HepG2 (cell line): ENCODE results near the gene CDH23. TPM values are rescaled to one million over a fixed set of nuclear protein-coding genes. Genes with fewer than 3 reads are reported as not detected.

Source experiments
- ATAC-seq: fragments of 200-7000 bp; cut with Tn5 transposase; 3 replicates; pipeline ENCODE4 v1.9.1; 2020; ENCODE audit warnings: mild to moderate bottlenecking, moderate library complexity
- BruUV-seq: library from RNA; stranded (reverse); fragments of 400-500 nt; replicated peaks from 2 replicates; lab custom pipeline; 2021; lab: Mats Ljungman, UMichigan
- CTCF ChIA-PET: fragments of 300-600 bp; formaldehyde crosslinking; extraction: SDS; loops from one replicate; lab custom pipeline; 2021; ENCODE audit warnings: low total read pairs, inconsistent platforms, low intra/inter-chr PET ratio; lab: Yijun Ruan, JAX
- POLR2A ChIA-PET: fragments of 350-600 bp; sonication (Branson Sonifier 250); formaldehyde crosslinking; loops from one replicate; lab custom pipeline; 2020; ENCODE audit warnings: antibody characterized with exemption, inconsistent platforms; lab: Yijun Ruan, JAX
- DNase-seq: peaks from one replicate; pipeline ENCODE4 v3.0.0-alpha.2; 2015; ENCODE audit warnings: low spot score
- FAIRE-seq: peaks from 3 replicates; lab custom pipeline; 2011; peaks lifted over from hg19 to GRCh38; lab: Jason Lieb, UNC
- H2AFZ ChIP-seq: one replicate; pipeline ENCODE4 v1.6.1; 2011; ENCODE audit warnings: low read length, inconsistent platforms
- H3K27ac ChIP-seq: fragments of 300-600 bp; 3 replicates; pipeline ENCODE4 v1.8.0; 2011; ENCODE audit warnings: mixed run types, mild to moderate bottlenecking, mixed read lengths, low read length, inconsistent platforms; ENCODE audit not compliant: insufficient read depth; ENCODE audit errors: extremely low read length
- H3K27me3 ChIP-seq, 2 experiments: fragments of 200-600 bp in 1 of 2; 2 replicates in 1 of 2; 3 replicates in 1 of 2; pipeline versions ENCODE4 v1.6.0 to v1.8.0; 2011; ENCODE audit warnings: low read length in 2 of 2, mild to moderate bottlenecking in 2 of 2, moderate library complexity in 2 of 2, inconsistent platforms in 1 of 2; ENCODE audit not compliant: insufficient read depth in 2 of 2, control insufficient read depth in 1 of 2
- H3K36me3 ChIP-seq, 2 experiments: fragments of 200-600 bp in 1 of 2; replicated peaks in 1 of 2; 2 replicates in 1 of 2; 3 replicates in 1 of 2; pipeline versions ENCODE4 v1.5.1 to v1.8.0; 2011; ENCODE audit warnings: low read length in 2 of 2, inconsistent platforms in 1 of 2; ENCODE audit not compliant: insufficient read depth in 2 of 2, control insufficient read depth in 1 of 2
- H3K4me1 ChIP-seq: 2 replicates; pipeline ENCODE4 v1.5.1; 2012; ENCODE audit warnings: low read length, inconsistent platforms; ENCODE audit not compliant: insufficient read depth
- H3K4me2 ChIP-seq: 2 replicates; pipeline ENCODE4 v1.6.0; 2011; ENCODE audit warnings: low read depth, low read length, inconsistent platforms
- H3K4me3 ChIP-seq, 3 experiments: fragments of 200-600 bp in 1 of 3; sonication (generic), shearing (Covaris generic) in 1 of 3; replicated peaks in 1 of 3; 2 replicates each; pipeline ENCODE4 v1.5.1; 2011 to 2016; ENCODE audit warnings: low read length in 3 of 3, inconsistent platforms in 2 of 3, low read depth in 2 of 3, mild to moderate bottlenecking in 2 of 3, control low read depth in 1 of 3, mixed read lengths in 1 of 3; ENCODE audit not compliant: insufficient read depth in 1 of 3
- H3K79me2 ChIP-seq: one replicate; pipeline ENCODE4 v1.6.1; 2011; ENCODE audit warnings: low read length, inconsistent platforms; ENCODE audit not compliant: insufficient read depth
- H3K9ac ChIP-seq: 2 replicates; pipeline ENCODE4 v1.6.0; 2011; ENCODE audit warnings: mild to moderate bottlenecking, low read depth, low read length, inconsistent platforms; ENCODE audit not compliant: insufficient read depth
- H3K9me3 ChIP-seq: 2 replicates; pipeline ENCODE4 v1.5.1; 2012; ENCODE audit warnings: mild to moderate bottlenecking, low read length
- H4K20me1 ChIP-seq: 2 replicates; pipeline ENCODE4 v1.6.0; 2011; ENCODE audit warnings: inconsistent platforms, mild to moderate bottlenecking, low read length, moderate library complexity; ENCODE audit not compliant: insufficient read depth
- BHLHE40 ChIP-seq: IDR thresholded peaks from 2 replicates; pipeline ENCODE4 v1.6.1; 2011; ENCODE audit warnings: low read length, improper control_type of control experiment
- ETS1 ChIP-seq: sonication (generic); formaldehyde crosslinking; IDR thresholded peaks from 2 replicates; pipeline ENCODE4 v1.4.0; 2020; ENCODE audit warnings: missing genetic modification reagents
- GATA4 ChIP-seq: sonication (generic); IDR thresholded peaks from 2 replicates; pipeline ENCODE4 v1.6.1; 2016; ENCODE audit warnings: antibody characterized with exemption, low read depth, borderline replicate concordance
- GATAD1 ChIP-seq: IDR thresholded peaks from 2 replicates; pipeline ENCODE4 v1.6.1; 2016; ENCODE audit warnings: missing genetic modification reagents, missing compliant biosample characterization
- IRF1 ChIP-seq: sonication (generic); formaldehyde crosslinking; IDR thresholded peaks from 2 replicates; pipeline ENCODE4 v1.4.0; 2020; ENCODE audit warnings: low read depth, mild to moderate bottlenecking, missing genetic modification reagents
- ISX ChIP-seq: sonication (generic); formaldehyde crosslinking; conservative IDR thresholded peaks from 2 replicates; pipeline ENCODE4 v1.5.0; 2020; ENCODE audit warnings: missing genetic modification reagents
- KLF13 ChIP-seq: sonication (generic); formaldehyde crosslinking; IDR thresholded peaks from 2 replicates; pipeline ENCODE4 v1.4.0; 2020; ENCODE audit warnings: mild to moderate bottlenecking, missing genetic modification reagents
- POGZ ChIP-seq: sonication (generic); formaldehyde crosslinking; IDR thresholded peaks from 2 replicates; pipeline ENCODE4 v1.4.0; 2020; ENCODE audit warnings: mild to moderate bottlenecking, missing genetic modification reagents
- PRMT3 ChIP-seq: sonication (generic); formaldehyde crosslinking; IDR thresholded peaks from 2 replicates; pipeline ENCODE4 v1.8.1; 2022; ENCODE audit warnings: low read depth, mild to moderate bottlenecking, moderate library complexity, missing genetic modification reagents, borderline replicate concordance
- ZNF101 ChIP-seq: sonication (generic); formaldehyde crosslinking; IDR thresholded peaks from 2 replicates; pipeline ENCODE4 v1.4.0; 2020; ENCODE audit warnings: mild to moderate bottlenecking, low read depth, missing genetic modification reagents, borderline replicate concordance
- ZNF318 ChIP-seq: sonication (generic); formaldehyde crosslinking; IDR thresholded peaks from 2 replicates; pipeline ENCODE4 v1.4.0; 2020; ENCODE audit warnings: mild to moderate bottlenecking, missing genetic modification reagents
- ZNF496 ChIP-seq: sonication (generic); formaldehyde crosslinking; IDR thresholded peaks from 2 replicates; pipeline ENCODE4 v1.8.1; 2023; ENCODE audit warnings: mild to moderate bottlenecking, moderate library complexity, missing genetic modification reagents; ENCODE audit not compliant: insufficient replicate concordance
- ZNF766 ChIP-seq: sonication (generic); formaldehyde crosslinking; IDR thresholded peaks from 2 replicates; pipeline ENCODE4 v1.5.0; 2020; ENCODE audit warnings: missing genetic modification reagents, borderline replicate concordance
- WGBS: methylation state at CpG from one replicate; pipeline ENCODE4 v1.1.6; 2017; ENCODE audit warnings: low lambda C conversion rate; 5-methylcytosine and 5-hydroxymethylcytosine counted together
- in situ Hi-C: cut with HindIII; loops from 2 replicates; pipeline ENCODE4 v1.10.0; 2017; ENCODE audit warnings: low pct_unique_long_range_greater_than_20kb; ENCODE audit not compliant: extremely low pct_ligation_motif_present
- intact Hi-C: fragments of 100-400 bp; cut with micrococcal nuclease; formaldehyde crosslinking; loops from one replicate; pipeline ENCODE4 v1.10.0; 2022; ENCODE audit not compliant: unreplicated experiment
- polyA plus RNA-seq, 8 experiments: library from polyadenylated mRNA; depleted of rRNA in 3 of 8; stranded (reverse) in 7 of 8; unstranded in 1 of 8; fragments of >200 nt; fragmentation: Illumina TruSeq in 4 of 8; extraction: Trizol in 4 of 8; gene quantifications; 2 replicates each; pipeline versions ENCODE4 v1.2.1 to v1.2.3, GENCODE V29; 2011 to 2016; ENCODE audit warnings: low read depth in 4 of 8, missing spikeins in 1 of 8, mixed read lengths in 1 of 8; ENCODE audit not compliant: insufficient read depth in 1 of 8
- total RNA-seq, 5 experiments: library from RNA; depleted of rRNA; stranded (reverse); fragments of >200 nt; fragmentation: Illumina TruSeq; extraction: Trizol; gene quantifications; 2 replicates each; pipeline ENCODE4 v1.2.3, GENCODE V29; 2016; ENCODE audit warnings: low read depth in 1 of 5

The CDH23 gene
- total and polyA plus RNA-seq, 2 of the 13 experiments (the other 11 are each of a cell fraction or from before 2014, with no cell fraction given), result 0.13 TPM; not detected in 1

- Histone ChIP-seq H3K4me1 (no peaks in the 10 kb centered on the region), H3K9ac (no peak overlapping the region), H3K9me3 (no peaks in the 10 kb centered on the region), H3K4me3 (no peak overlapping the region), H3K79me2 (no peaks in the 10 kb centered on the region), H2AFZ (no peak overlapping the region), H3K27me3 (peaks cover 2 to 13% of the 10 kb centered on the region in 2 experiments; a peak in 3 of 5 replicates), H3K27ac (no peak overlapping the region), H3K4me2 (no peak overlapping the region), H3K36me3 (no peaks in the 10 kb centered on the region), H4K20me1 (no peaks in the 10 kb centered on the region)
- intact Hi-C loops, result no loop called here
- ChIA-PET CTCF (no interaction called here), POLR2A (no interaction called here)
- in situ Hi-C loops, result no loop called here
- no TSS peak for BruUV-seq
- WGBS, result 6% methylated on average over 10 of the region's 10 CpGs
- TF ChIP-seq ISX (CRISPR knock-in tag), result no peak
- no peak for TF ChIP-seq GATAD1
- no peak for TF ChIP-seq ZNF496
- no peak for TF ChIP-seq ETS1 (CRISPR knock-in tag)
- TF ChIP-seq ZNF101 (CRISPR knock-in tag), result no peak
- no peak for TF ChIP-seq BHLHE40
- TF ChIP-seq PRMT3 (CRISPR knock-in tag), result no peak
- no peak for TF ChIP-seq ZNF318
- no peak for TF ChIP-seq ZNF766
- TF ChIP-seq KLF13 (CRISPR knock-in tag), result no peak
- no peak for TF ChIP-seq IRF1 (CRISPR knock-in tag)
- no peak for TF ChIP-seq POGZ (CRISPR knock-in tag)
- TF ChIP-seq GATA4, result no peak
- no peak for FAIRE-seq
- ATAC-seq, result no peak
- DNase-seq, result no peak
Measured at GRCh38 chr10:71555087-71555723, 158.5 kb downstream of the CDH23 start.
